Stimulated activated naive CD4-positive, alpha-beta T cell (primary cell): Measurements from ENCODE around the gene SLC44A3.

Experiments used
- DNase-seq, 6 experiments: peaks; one replicate each; lab custom pipeline; 2025; lab: John Stamatoyannopoulos, UW

SLC44A3 gene

GRCh38 chr1:94873520-94874351 lies 53.6 kb downstream of the SLC44A3 start:
- DNase-seq = no peak

GRCh38 chr1:94874423-94874822 lies 54.3 kb downstream of the SLC44A3 start:
- DNase-seq = no peak

GRCh38 chr1:94875794-94876193 lies 55.6 kb downstream of the SLC44A3 start:
- no peak for DNase-seq

- no peak for DNase-seq
Observed at GRCh38 chr1:94876362-94876761, 56.2 kb downstream of the SLC44A3 start.

GRCh38 chr1:94878329-94878728 lies 58.2 kb downstream of the SLC44A3 start:
- DNase-seq = no peak

GRCh38 chr1:94883691-94884090 lies 63.5 kb downstream of the SLC44A3 start:
- peak in 3 of 6 experiments; percentile 6 to 34 (median 34) for DNase-seq

- DNase-seq = no peak
Observed at GRCh38 chr1:94884106-94884505, 63.9 kb downstream of the SLC44A3 start.

- DNase-seq = no peak
Observed at GRCh38 chr1:94884507-94884906, 64.3 kb downstream of the SLC44A3 start.

- DNase-seq = no peak
Observed at GRCh38 chr1:94886361-94886760, 66.2 kb downstream of the SLC44A3 start.

GRCh38 chr1:94887106-94887505 lies 66.9 kb downstream of the SLC44A3 start:
- DNase-seq = no peak

GRCh38 chr1:94887603-94888171 lies 67.5 kb downstream of the SLC44A3 start:
- DNase-seq = no peak

GRCh38 chr1:94888201-94888600 lies 68.0 kb downstream of the SLC44A3 start:
- DNase-seq = no peak

- DNase-seq = no peak
Observed at GRCh38 chr1:94892604-94893254, 72.6 kb downstream of the SLC44A3 start.

- no peak for DNase-seq
Observed at GRCh38 chr1:94894630-94895029, 74.5 kb downstream of the SLC44A3 start.

- DNase-seq = no peak
Observed at GRCh38 chr1:94895518-94895917, 75.4 kb downstream of the SLC44A3 start.

GRCh38 chr1:94898491-94899385 lies 78.6 kb downstream of the SLC44A3 start:
- DNase-seq = no peak

GRCh38 chr1:94899756-94900155 lies 79.6 kb downstream of the SLC44A3 start:
- no peak for DNase-seq

GRCh38 chr1:94901841-94902240 lies 81.7 kb downstream of the SLC44A3 start:
- DNase-seq = no peak

GRCh38 chr1:94903280-94904009 lies 83.3 kb downstream of the SLC44A3 start:
- DNase-seq = no peak

- no peak for DNase-seq
Observed at GRCh38 chr1:94905207-94905606, 85.0 kb downstream of the SLC44A3 start.

GRCh38 chr1:94906382-94906781 lies 86.2 kb downstream of the SLC44A3 start:
- no peak for DNase-seq
